HEK293T (cell line): ENCODE results near the gene STAT5A.

Experiments
- CTCF ChIA-PET: fragments of 350-600 bp; formaldehyde crosslinking; extraction: SDS; loops from one replicate; lab custom pipeline; 2021; ENCODE audit warnings: antibody characterized with exemption, inconsistent platforms; lab: Yijun Ruan, JAX
- POLR2A ChIA-PET: fragments of 350-600 bp; formaldehyde crosslinking; extraction: SDS; loops from one replicate; lab custom pipeline; 2020; ENCODE audit warnings: antibody characterized with exemption, inconsistent platforms; lab: Yijun Ruan, JAX
- DNase-seq: peaks from one replicate; pipeline ENCODE4 v3.0.0; 2012; ENCODE audit warnings: mixed read lengths; ENCODE audit errors: extremely low spot score
- ARNT ChIP-seq: fragments of 450-650 bp; IDR thresholded peaks from 2 replicates; pipeline ENCODE4 v1.6.1; 2017; ENCODE audit warnings: mild to moderate bottlenecking
- BHLHE40 ChIP-seq: fragments of 450-650 bp; IDR thresholded peaks from 2 replicates; pipeline ENCODE4 v1.6.1; 2016; ENCODE audit warnings: mild to moderate bottlenecking, moderate library complexity, borderline replicate concordance
- CTBP1 ChIP-seq: fragments of 450-650 bp; IDR thresholded peaks from 2 replicates; pipeline ENCODE4 v1.6.1; 2016; ENCODE audit warnings: borderline replicate concordance
- ELF4 ChIP-seq: fragments of 450-650 bp; IDR thresholded peaks from 2 replicates; pipeline ENCODE4 v1.6.1; 2017; ENCODE audit warnings: antibody characterized with exemption
- FOXA1 ChIP-seq: fragments of 450-650 bp; IDR thresholded peaks from 2 replicates; pipeline ENCODE4 v1.6.1; 2016; ENCODE audit warnings: mild to moderate bottlenecking
- FOXK2 ChIP-seq: fragments of 450-650 bp; IDR thresholded peaks from 2 replicates; pipeline ENCODE4 v1.6.1; 2016; ENCODE audit warnings: mild to moderate bottlenecking
- FOXM1 ChIP-seq: fragments of 450-650 bp; IDR thresholded peaks from 2 replicates; pipeline ENCODE4 v1.6.1; 2017; ENCODE audit warnings: mild to moderate bottlenecking, borderline replicate concordance
- HDGF ChIP-seq: fragments of 450-650 bp; IDR thresholded peaks from 2 replicates; pipeline ENCODE4 v1.6.1; 2017; ENCODE audit warnings: antibody characterized with exemption, borderline replicate concordance
- L3MBTL2 ChIP-seq: fragments of 450-650 bp; conservative IDR thresholded peaks from 2 replicates; pipeline ENCODE4 v1.6.1; 2016; ENCODE audit warnings: mild to moderate bottlenecking
- LEF1 ChIP-seq: fragments of 450-650 bp; IDR thresholded peaks from 2 replicates; pipeline ENCODE4 v1.6.1; 2017; ENCODE audit warnings: mild to moderate bottlenecking, borderline replicate concordance
- NFRKB ChIP-seq: fragments of 450-650 bp; IDR thresholded peaks from 2 replicates; pipeline ENCODE4 v1.6.1; 2016; ENCODE audit warnings: mild to moderate bottlenecking, moderate library complexity
- PKNOX1 ChIP-seq: fragments of 450-650 bp; IDR thresholded peaks from 2 replicates; pipeline ENCODE4 v1.6.1; 2016
- SP1 ChIP-seq: fragments of 450-650 bp; IDR thresholded peaks from 2 replicates; pipeline ENCODE4 v1.6.1; 2017
- SUZ12 ChIP-seq: fragments of 450-650 bp; IDR thresholded peaks from 2 replicates; pipeline ENCODE4 v1.6.1; 2016; ENCODE audit warnings: mild to moderate bottlenecking
- TARDBP ChIP-seq: fragments of 450-650 bp; IDR thresholded peaks from 2 replicates; pipeline ENCODE4 v1.6.1; 2016
- ZNF384 ChIP-seq: fragments of 450-650 bp; IDR thresholded peaks from 2 replicates; pipeline ENCODE4 v1.6.1; 2016

Gene STAT5A

GRCh38 chr17:42334677-42335076 lies 46.4 kb downstream of the STAT5A start:
- POLR2A ChIA-PET = no interaction called here
- TF ChIP-seq FOXM1 (no peak), NFRKB (no peak)
- CTCF ChIA-PET = no interaction called here

GRCh38 chr17:42337442-42337841 lies 49.1 kb downstream of the STAT5A start:
- no peak for TF ChIP-seq SP1
- TF ChIP-seq BHLHE40 = no peak
- TF ChIP-seq SUZ12 = no peak
- no peak for TF ChIP-seq PKNOX1
- POLR2A ChIA-PET = no interaction called here
- DNase-seq = no peak
- CTCF ChIA-PET = no interaction called here

More at GRCh38 chr17:42334677-42335076, 46.4 kb downstream of the STAT5A start:
- DNase-seq = no peak

GRCh38 chr17:42338427-42338985 lies 50.2 kb downstream of the STAT5A start:
- CTCF ChIA-PET = interaction anchor here (0.8 kb wide), 1 partner anchor 68 kb away, joined by 5 read pairs; no protein-coding TSS in a partner anchor
- POLR2A ChIA-PET = no interaction called here
- no peak for TF ChIP-seq FOXA1
- TF ChIP-seq ELF4 = no peak
- no peak for TF ChIP-seq TARDBP
- DNase-seq = no peak

GRCh38 chr17:42339221-42339620 lies 50.9 kb downstream of the STAT5A start:
- DNase-seq = no peak
- TF ChIP-seq ELF4 (no peak), L3MBTL2 (no peak), FOXM1 (no peak), LEF1 (no peak), NFRKB (no peak), FOXK2 (no peak)
- ChIA-PET POLR2A (no interaction called here), CTCF (interaction anchor here (0.5 to 0.8 kb wide), 3 partner anchors 22 to 1514 kb away, joined by 3 to 5 read pairs (median 3); no protein-coding TSS in a partner anchor)

- DNase-seq = no peak
- ChIA-PET POLR2A (interaction anchor here (0.9 to 1.3 kb wide), 2 partner anchors 47 to 48 kb away, joined by 3 to 4 read pairs; partner anchors contain the start of gene STAT3), CTCF (no interaction called here)
- TF ChIP-seq PKNOX1 (no peak), TARDBP (no peak)
Observed at GRCh38 chr17:42340691-42341127, 52.4 kb downstream of the STAT5A start.

GRCh38 chr17:42341568-42341967 lies 53.3 kb downstream of the STAT5A start:
- POLR2A ChIA-PET = interaction anchor here (1.3 kb wide), 1 partner anchor 47 kb away, joined by 3 read pairs; the partner anchor contains the start of gene STAT3
- no peak for TF ChIP-seq ZNF384
- no peak for TF ChIP-seq NFRKB
- TF ChIP-seq FOXK2 = no peak
- TF ChIP-seq FOXA1 = no peak
- TF ChIP-seq LEF1 = no peak
- CTCF ChIA-PET = no interaction called here
- DNase-seq = no peak

GRCh38 chr17:42342242-42343008 lies 54.1 kb downstream of the STAT5A start:
- no peak for DNase-seq

GRCh38 chr17:42345396-42346073 lies 57.2 kb downstream of the STAT5A start:
- ChIA-PET CTCF (interaction anchor here (0.6 kb wide), 1 partner anchor 57 kb away, joined by 4 read pairs; no protein-coding TSS in a partner anchor), POLR2A (no interaction called here)
- no peak for TF ChIP-seq TARDBP
- TF ChIP-seq BHLHE40 = no peak
- TF ChIP-seq SUZ12 = no peak
- no peak for TF ChIP-seq FOXK2
- TF ChIP-seq FOXM1 = no peak
- TF ChIP-seq CTBP1 = no peak
- TF ChIP-seq ZNF384 = no peak
- TF ChIP-seq LEF1 = no peak
- no peak for TF ChIP-seq NFRKB
- no peak for TF ChIP-seq ELF4
- TF ChIP-seq PKNOX1 = no peak
- no peak for TF ChIP-seq ARNT
- TF ChIP-seq HDGF = no peak
- no peak for TF ChIP-seq FOXA1
- no peak for TF ChIP-seq SP1
- no peak for TF ChIP-seq L3MBTL2
- DNase-seq = no peak

More at GRCh38 chr17:42342242-42343008, 54.1 kb downstream of the STAT5A start:
- CTCF ChIA-PET = no interaction called here
- TF ChIP-seq ARNT = no peak
- TF ChIP-seq LEF1 = no peak
- no peak for TF ChIP-seq ZNF384
- TF ChIP-seq FOXK2 = no peak
- no peak for TF ChIP-seq HDGF
- POLR2A ChIA-PET = no interaction called here
